IPS-18c (cell line): Measurements from ENCODE around the gene POLD4.
"Not testable (repeated sequence)": the region's sequence is repeated elsewhere in the genome, so short reads cannot be mapped to it uniquely, and the experiment has no call there.

Experiments used
- H3K4me3 ChIP-seq: 2 replicates; pipeline ENCODE4 v1.7.0; 2013; ENCODE audit warnings: low read depth, mild to moderate bottlenecking, low read length, moderate library complexity; ENCODE audit not compliant: insufficient read depth
- H3K9me3 ChIP-seq: one replicate; pipeline ENCODE4 v1.6.1; 2013; ENCODE audit warnings: mild to moderate bottlenecking, low read length, moderate library complexity; ENCODE audit not compliant: control insufficient read depth, insufficient read depth

Gene POLD4

GRCh38 chr11:67347964-67348749, 5.2 kb downstream of the POLD4 start:
- Histone ChIP-seq H3K4me3 (no peak overlapping the region), H3K9me3 (no peaks in the 10 kb centered on the region)

GRCh38 chr11:67345920-67346819, 7.2 kb downstream of the POLD4 start:
- no peak overlapping the region for H3K4me3 ChIP-seq
- H3K9me3 ChIP-seq = no peaks in the 10 kb centered on the region

- H3K9me3 ChIP-seq = no peaks in the 10 kb centered on the region
- H3K4me3 ChIP-seq = no peak overlapping the region
Observed at GRCh38 chr11:67345247-67345919, 8.0 kb downstream of the POLD4 start.

- Histone ChIP-seq H3K9me3 (no peaks in the 10 kb centered on the region), H3K4me3 (no peak overlapping the region)
Observed at GRCh38 chr11:67344264-67344663, 9.1 kb downstream of the POLD4 start.

GRCh38 chr11:67337257-67337656, 16.1 kb downstream of the POLD4 start:
- H3K9me3 ChIP-seq = no peaks in the 10 kb centered on the region
- no peak overlapping the region for H3K4me3 ChIP-seq

GRCh38 chr11:67332081-67332691, 21.2 kb downstream of the POLD4 start:
- no peaks in the 10 kb centered on the region for H3K9me3 ChIP-seq
- no peak overlapping the region for H3K4me3 ChIP-seq

GRCh38 chr11:67323526-67323925, 29.8 kb downstream of the POLD4 start:
- Histone ChIP-seq H3K9me3 (no peaks in the 10 kb centered on the region), H3K4me3 (no peak overlapping the region)

- no peaks in the 10 kb centered on the region for H3K9me3 ChIP-seq
- H3K4me3 ChIP-seq = no peak overlapping the region
Observed at GRCh38 chr11:67322049-67322448, 31.3 kb downstream of the POLD4 start.

- no peak overlapping the region for H3K4me3 ChIP-seq
- no peaks in the 10 kb centered on the region for H3K9me3 ChIP-seq
Observed at GRCh38 chr11:67321313-67321871, 32.0 kb downstream of the POLD4 start.

- H3K4me3 ChIP-seq = no peak overlapping the region
- no peaks in the 10 kb centered on the region for H3K9me3 ChIP-seq
Observed at GRCh38 chr11:67320691-67321090, 32.7 kb downstream of the POLD4 start.

GRCh38 chr11:67320011-67320410, 33.3 kb downstream of the POLD4 start:
- H3K9me3 ChIP-seq = no peaks in the 10 kb centered on the region
- no peak overlapping the region for H3K4me3 ChIP-seq

GRCh38 chr11:67318876-67319275, 34.5 kb downstream of the POLD4 start:
- not testable (repeated sequence) for H3K4me3 ChIP-seq, H3K9me3 ChIP-seq

- H3K4me3 ChIP-seq = peak overlapping the region; percentile 80
- H3K9me3 ChIP-seq = no peaks in the 10 kb centered on the region
Observed at GRCh38 chr11:67317888-67318555, 35.3 kb downstream of the POLD4 start.

GRCh38 chr11:67317205-67317887, 36.0 kb downstream of the POLD4 start:
- Histone ChIP-seq H3K4me3 (peak overlapping the region; percentile 80), H3K9me3 (no peaks in the 10 kb centered on the region)

- Histone ChIP-seq H3K9me3 (no peaks in the 10 kb centered on the region), H3K4me3 (peak overlapping the region; percentile 80)
Observed at GRCh38 chr11:67316882-67317204, 36.5 kb downstream of the POLD4 start.

- no peak overlapping the region for H3K4me3 ChIP-seq
- no peaks in the 10 kb centered on the region for H3K9me3 ChIP-seq
Observed at GRCh38 chr11:67315325-67315909, 37.9 kb downstream of the POLD4 start.
